ENCODE data around the gene BTBD2. TPM values are rescaled to one million over a fixed set of nuclear protein-coding genes. Genes with fewer than 3 reads are reported as not detected.
A peak's percentile ranks its signal among the peaks of the same experiment; 100 is the strongest.

The BTBD2 gene
- total and polyA plus RNA-seq, 2 of the 13 experiments (the other 11 are each of a cell fraction or from before 2014, with no cell fraction given), result 28.1 to 45.3 TPM

- TF ChIP-seq, protein P1, sequence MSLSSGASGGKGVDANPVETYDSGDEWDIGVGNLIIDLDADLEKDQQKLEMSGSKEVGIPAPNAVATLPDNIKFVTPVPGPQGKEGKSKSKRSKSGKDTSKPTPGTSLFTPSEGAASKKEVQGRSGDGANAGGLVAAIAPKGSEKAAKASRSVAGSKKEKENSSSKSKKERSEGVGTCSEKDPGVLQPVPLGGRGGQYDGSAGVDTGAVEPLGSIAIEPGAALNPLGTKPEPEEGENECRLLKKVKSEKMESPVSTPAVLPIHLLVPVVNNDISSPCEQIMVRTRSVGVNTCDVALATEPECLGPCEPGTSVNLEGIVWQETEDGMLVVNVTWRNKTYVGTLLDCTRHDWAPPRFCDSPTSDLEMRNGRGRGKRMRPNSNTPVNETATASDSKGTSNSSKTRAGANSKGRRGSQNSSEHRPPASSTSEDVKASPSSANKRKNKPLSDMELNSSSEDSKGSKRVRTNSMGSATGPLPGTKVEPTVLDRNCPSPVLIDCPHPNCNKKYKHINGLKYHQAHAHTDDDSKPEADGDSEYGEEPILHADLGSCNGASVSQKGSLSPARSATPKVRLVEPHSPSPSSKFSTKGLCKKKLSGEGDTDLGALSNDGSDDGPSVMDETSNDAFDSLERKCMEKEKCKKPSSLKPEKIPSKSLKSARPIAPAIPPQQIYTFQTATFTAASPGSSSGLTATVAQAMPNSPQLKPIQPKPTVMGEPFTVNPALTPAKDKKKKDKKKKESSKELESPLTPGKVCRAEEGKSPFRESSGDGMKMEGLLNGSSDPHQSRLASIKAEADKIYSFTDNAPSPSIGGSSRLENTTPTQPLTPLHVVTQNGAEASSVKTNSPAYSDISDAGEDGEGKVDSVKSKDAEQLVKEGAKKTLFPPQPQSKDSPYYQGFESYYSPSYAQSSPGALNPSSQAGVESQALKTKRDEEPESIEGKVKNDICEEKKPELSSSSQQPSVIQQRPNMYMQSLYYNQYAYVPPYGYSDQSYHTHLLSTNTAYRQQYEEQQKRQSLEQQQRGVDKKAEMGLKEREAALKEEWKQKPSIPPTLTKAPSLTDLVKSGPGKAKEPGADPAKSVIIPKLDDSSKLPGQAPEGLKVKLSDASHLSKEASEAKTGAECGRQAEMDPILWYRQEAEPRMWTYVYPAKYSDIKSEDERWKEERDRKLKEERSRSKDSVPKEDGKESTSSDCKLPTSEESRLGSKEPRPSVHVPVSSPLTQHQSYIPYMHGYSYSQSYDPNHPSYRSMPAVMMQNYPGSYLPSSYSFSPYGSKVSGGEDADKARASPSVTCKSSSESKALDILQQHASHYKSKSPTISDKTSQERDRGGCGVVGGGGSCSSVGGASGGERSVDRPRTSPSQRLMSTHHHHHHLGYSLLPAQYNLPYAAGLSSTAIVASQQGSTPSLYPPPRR (CRISPR knock-in tag; IDR thresholded peaks at IDR 0.05; ENCODE audit: borderline replicate concordance), result no peak
- peak; percentile 69 for TF ChIP-seq MYPOP (CRISPR knock-in tag; IDR thresholded peaks at IDR 0.05)
- TF ChIP-seq, protein P2, sequence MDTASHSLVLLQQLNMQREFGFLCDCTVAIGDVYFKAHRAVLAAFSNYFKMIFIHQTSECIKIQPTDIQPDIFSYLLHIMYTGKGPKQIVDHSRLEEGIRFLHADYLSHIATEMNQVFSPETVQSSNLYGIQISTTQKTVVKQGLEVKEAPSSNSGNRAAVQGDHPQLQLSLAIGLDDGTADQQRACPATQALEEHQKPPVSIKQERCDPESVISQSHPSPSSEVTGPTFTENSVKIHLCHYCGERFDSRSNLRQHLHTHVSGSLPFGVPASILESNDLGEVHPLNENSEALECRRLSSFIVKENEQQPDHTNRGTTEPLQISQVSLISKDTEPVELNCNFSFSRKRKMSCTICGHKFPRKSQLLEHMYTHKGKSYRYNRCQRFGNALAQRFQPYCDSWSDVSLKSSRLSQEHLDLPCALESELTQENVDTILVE (CRISPR knock-in tag; IDR thresholded peaks at IDR 0.05), result peak; percentile 37; the same call in 1 of the 2 replicates
- no peak; the same call in 1 of the 2 replicates for TF ChIP-seq HOXA3 (CRISPR knock-in tag; IDR thresholded peaks at IDR 0.05)
- TF ChIP-seq ZNF17 (CRISPR knock-in tag; IDR thresholded peaks at IDR 0.05), result no peak
- no peak for TF ChIP-seq ZNF468 (CRISPR knock-in tag; IDR thresholded peaks at IDR 0.05)
- TF ChIP-seq NFE2L2 (IDR thresholded peaks at IDR 0.05; ENCODE audit: low read length), result no peak
- TF ChIP-seq, protein P3, sequence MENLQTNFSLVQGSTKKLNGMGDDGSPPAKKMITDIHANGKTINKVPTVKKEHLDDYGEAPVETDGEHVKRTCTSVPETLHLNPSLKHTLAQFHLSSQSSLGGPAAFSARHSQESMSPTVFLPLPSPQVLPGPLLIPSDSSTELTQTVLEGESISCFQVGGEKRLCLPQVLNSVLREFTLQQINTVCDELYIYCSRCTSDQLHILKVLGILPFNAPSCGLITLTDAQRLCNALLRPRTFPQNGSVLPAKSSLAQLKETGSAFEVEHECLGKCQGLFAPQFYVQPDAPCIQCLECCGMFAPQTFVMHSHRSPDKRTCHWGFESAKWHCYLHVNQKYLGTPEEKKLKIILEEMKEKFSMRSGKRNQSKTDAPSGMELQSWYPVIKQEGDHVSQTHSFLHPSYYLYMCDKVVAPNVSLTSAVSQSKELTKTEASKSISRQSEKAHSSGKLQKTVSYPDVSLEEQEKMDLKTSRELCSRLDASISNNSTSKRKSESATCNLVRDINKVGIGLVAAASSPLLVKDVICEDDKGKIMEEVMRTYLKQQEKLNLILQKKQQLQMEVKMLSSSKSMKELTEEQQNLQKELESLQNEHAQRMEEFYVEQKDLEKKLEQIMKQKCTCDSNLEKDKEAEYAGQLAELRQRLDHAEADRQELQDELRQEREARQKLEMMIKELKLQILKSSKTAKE (CRISPR knock-in tag; IDR thresholded peaks at IDR 0.05; ENCODE audit: borderline replicate concordance), result no peak
- no peak for TF ChIP-seq HOXA5 (CRISPR knock-in tag; IDR thresholded peaks at IDR 0.05)
- TF ChIP-seq MAFK (conservative IDR thresholded peaks at IDR 0.05 in 1 of 2, IDR thresholded peaks at IDR 0.05 in 1 of 2; ENCODE audit: low read length in 2 of 2), result no peak
- TF ChIP-seq ZNF781 (CRISPR knock-in tag; IDR thresholded peaks at IDR 0.05; ENCODE audit: borderline replicate concordance, not compliant biosample characterization), result no peak
- TF ChIP-seq ZEB1 (IDR thresholded peaks at IDR 0.05; ENCODE audit: insufficient replicate concordance, low read depth), result no peak
- TF ChIP-seq NRL (CRISPR knock-in tag; IDR thresholded peaks at IDR 0.05; ENCODE audit: borderline replicate concordance), result no peak
- TF ChIP-seq MYC (CRISPR knock-in tag; IDR thresholded peaks at IDR 0.05; ENCODE audit: borderline replicate concordance), result no peak; the same call in 1 of the 2 replicates
- TF ChIP-seq ZFP37 (CRISPR knock-in tag; IDR thresholded peaks at IDR 0.05; ENCODE audit: borderline replicate concordance), result no peak
- TF ChIP-seq BRD4 (CRISPR knock-in tag; IDR thresholded peaks at IDR 0.05), result no peak
- no peak for TF ChIP-seq SP2 (CRISPR knock-in tag; IDR thresholded peaks at IDR 0.05)
- TF ChIP-seq ZSCAN20 (CRISPR knock-in tag; IDR thresholded peaks at IDR 0.05; ENCODE audit: borderline replicate concordance), result no peak
- no peak for TF ChIP-seq SP1 (IDR thresholded peaks at IDR 0.05)
- 0 out of 2 replicates have a peak, but pooled peaks have one; percentile 18 for TF ChIP-seq SP1 (CRISPR knock-in tag; IDR thresholded peaks at IDR 0.05)
- TF ChIP-seq ZBTB8A (CRISPR knock-in tag; IDR thresholded peaks at IDR 0.05; ENCODE audit: borderline replicate concordance, low read depth), result no peak
- no peak for TF ChIP-seq JDP2 (CRISPR knock-in tag; IDR thresholded peaks at IDR 0.05; ENCODE audit: borderline replicate concordance)
Observed at GRCh38 chr19:2049741-2050348, 34.3 kb upstream of the BTBD2 start (continued).

All from HepG2 (cell line).